ENCODE results near the gene USP49.

Gene USP49

GRCh38 chr6:41748102-41748477, 147.1 kb downstream of the USP49 start:
- no peak overlapping the region for H3K27ac ChIP-seq (ENCODE audit: extremely low read depth, low read depth, low read length)

More at GRCh38 chr6:41748102-41748477, 147.1 kb downstream of the USP49 start:
- H3K36me3 ChIP-seq (ENCODE audit: control insufficient read depth in 2 of 2, insufficient read depth in 1 of 2, low read length in 2 of 2): no peaks in the 10 kb centered on the region
- POLR2A ChIA-PET: interaction anchor here (0.7 kb wide), 1 partner anchor 297 kb away, joined by 4 read pairs; no protein-coding TSS in a partner anchor
- H3K4me3 ChIP-seq (ENCODE audit: low read depth, low read length): no peak overlapping the region
- no peak for TF ChIP-seq ZNF76 (tag by site-specific recombination; IDR thresholded peaks at IDR 0.05; ENCODE audit: borderline replicate concordance, low read depth)
- TF ChIP-seq ZNF555 (tag by site-specific recombination; conservative IDR thresholded peaks at IDR 0.05): no peak
- TF ChIP-seq ZNF677 (tag by site-specific recombination; IDR thresholded peaks at IDR 0.05): no peak
- TF ChIP-seq ZNF423 (tag by site-specific recombination; IDR thresholded peaks at IDR 0.05): no peak
- TF ChIP-seq, protein P1, sequence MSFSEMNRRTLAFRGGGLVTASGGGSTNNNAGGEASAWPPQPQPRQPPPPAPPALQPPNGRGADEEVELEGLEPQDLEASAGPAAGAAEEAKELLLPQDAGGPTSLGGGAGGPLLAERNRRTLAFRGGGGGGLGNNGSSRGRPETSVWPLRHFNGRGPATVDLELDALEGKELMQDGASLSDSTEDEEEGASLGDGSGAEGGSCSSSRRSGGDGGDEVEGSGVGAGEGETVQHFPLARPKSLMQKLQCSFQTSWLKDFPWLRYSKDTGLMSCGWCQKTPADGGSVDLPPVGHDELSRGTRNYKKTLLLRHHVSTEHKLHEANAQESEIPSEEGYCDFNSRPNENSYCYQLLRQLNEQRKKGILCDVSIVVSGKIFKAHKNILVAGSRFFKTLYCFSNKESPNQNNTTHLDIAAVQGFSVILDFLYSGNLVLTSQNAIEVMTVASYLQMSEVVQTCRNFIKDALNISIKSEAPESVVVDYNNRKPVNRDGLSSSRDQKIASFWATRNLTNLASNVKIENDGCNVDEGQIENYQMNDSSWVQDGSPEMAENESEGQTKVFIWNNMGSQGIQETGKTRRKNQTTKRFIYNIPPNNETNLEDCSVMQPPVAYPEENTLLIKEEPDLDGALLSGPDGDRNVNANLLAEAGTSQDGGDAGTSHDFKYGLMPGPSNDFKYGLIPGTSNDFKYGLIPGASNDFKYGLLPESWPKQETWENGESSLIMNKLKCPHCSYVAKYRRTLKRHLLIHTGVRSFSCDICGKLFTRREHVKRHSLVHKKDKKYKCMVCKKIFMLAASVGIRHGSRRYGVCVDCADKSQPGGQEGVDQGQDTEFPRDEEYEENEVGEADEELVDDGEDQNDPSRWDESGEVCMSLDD (tag by site-specific recombination; IDR thresholded peaks at IDR 0.05): no peak
- TF ChIP-seq, protein P2, sequence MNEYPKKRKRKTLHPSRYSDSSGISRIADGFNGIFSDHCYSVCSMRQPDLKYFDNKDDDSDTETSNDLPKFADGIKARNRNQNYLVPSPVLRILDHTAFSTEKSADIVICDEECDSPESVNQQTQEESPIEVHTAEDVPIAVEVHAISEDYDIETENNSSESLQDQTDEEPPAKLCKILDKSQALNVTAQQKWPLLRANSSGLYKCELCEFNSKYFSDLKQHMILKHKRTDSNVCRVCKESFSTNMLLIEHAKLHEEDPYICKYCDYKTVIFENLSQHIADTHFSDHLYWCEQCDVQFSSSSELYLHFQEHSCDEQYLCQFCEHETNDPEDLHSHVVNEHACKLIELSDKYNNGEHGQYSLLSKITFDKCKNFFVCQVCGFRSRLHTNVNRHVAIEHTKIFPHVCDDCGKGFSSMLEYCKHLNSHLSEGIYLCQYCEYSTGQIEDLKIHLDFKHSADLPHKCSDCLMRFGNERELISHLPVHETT (tag by site-specific recombination; IDR thresholded peaks at IDR 0.05): no peak
- no peak for TF ChIP-seq ZNF248 (tag by site-specific recombination; IDR thresholded peaks at IDR 0.05)
- no peak for TF ChIP-seq ZNF174 (tag by site-specific recombination; IDR thresholded peaks at IDR 0.05)
- no peak for TF ChIP-seq ZSCAN4 (tag by site-specific recombination; IDR thresholded peaks at IDR 0.05)
- TF ChIP-seq ZNF112 (tag by site-specific recombination; IDR thresholded peaks at IDR 0.05): no peak
- TF ChIP-seq ZBTB20 (tag by site-specific recombination; IDR thresholded peaks at IDR 0.05): no peak
- no peak for TF ChIP-seq ZNF341 (tag by site-specific recombination; IDR thresholded peaks at IDR 0.05; ENCODE audit: low read depth)
- TF ChIP-seq ZNF324 (tag by site-specific recombination; IDR thresholded peaks at IDR 0.05): no peak
- no peak for TF ChIP-seq ZFP41 (tag by site-specific recombination; IDR thresholded peaks at IDR 0.05; ENCODE audit: borderline replicate concordance)
- TF ChIP-seq GLI4 (tag by site-specific recombination; IDR thresholded peaks at IDR 0.05): no peak
- no peak for TF ChIP-seq ZNF518A (tag by site-specific recombination; conservative IDR thresholded peaks at IDR 0.05; ENCODE audit: low read depth)
- no peak for TF ChIP-seq FEZF1 (tag by site-specific recombination; IDR thresholded peaks at IDR 0.05)
- no peak for TF ChIP-seq ZNF707 (tag by site-specific recombination; IDR thresholded peaks at IDR 0.05)
- CTCF ChIA-PET: interaction anchor here (0.7 to 2.8 kb wide), 2 partner anchors 13 to 291 kb away, joined by 3 to 18 read pairs; partner anchors contain the start of gene TFEB
- no peaks in the 10 kb centered on the region for H3K9me3 ChIP-seq (ENCODE audit: control insufficient read depth, insufficient read depth, low read depth, low read length)
- no peaks in the 10 kb centered on the region for H3K4me1 ChIP-seq (ENCODE audit: control insufficient read depth, insufficient read depth, low read length)

Data from HEK293 (cell line).